Endothelial cell of umbilical vein (primary cell): ENCODE results near the gene CLIC4. TPM values are rescaled to one million over a fixed set of nuclear protein-coding genes. Genes with fewer than 3 reads are reported as not detected.

Source experiments
- BruUV-seq: library from RNA; stranded (reverse); fragments of 400-500 nt; replicated peaks from 2 replicates; lab custom pipeline; 2021; lab: Mats Ljungman, UMichigan
- CTCF ChIA-PET: fragments of 300-600, 350-600 bp; sonication (Branson Sonifier 250); formaldehyde crosslinking; loops from one replicate; lab custom pipeline; 2021; ENCODE audit warnings: antibody characterized with exemption, inconsistent platforms; lab: Charles Lee
- POLR2A ChIA-PET: fragments of 300-600, 350-600 bp; sonication (Branson Sonifier 250); formaldehyde crosslinking; loops from one replicate; lab custom pipeline; 2021; ENCODE audit warnings: antibody characterized with exemption, inconsistent platforms; lab: Charles Lee
- DNase-seq: peaks from one replicate; pipeline ENCODE4 v3.0.0-alpha.2; 2011; ENCODE audit warnings: low read depth, low spot score
- FAIRE-seq: peaks from 2 replicates; lab custom pipeline; 2011; peaks lifted over from hg19 to GRCh38; lab: Jason Lieb, UNC
- H2AFZ ChIP-seq: 2 replicates; pipeline ENCODE4 v1.6.0; 2012; ENCODE audit warnings: low read depth, low read length, control low read depth, inconsistent platforms
- H3K27ac ChIP-seq: 2 replicates; pipeline ENCODE4 v1.5.1; 2011; ENCODE audit warnings: low read depth, mild to moderate bottlenecking, control low read depth, low read length, moderate library complexity; ENCODE audit not compliant: insufficient read depth
- H3K27me3 ChIP-seq, 2 experiments: 2 replicates each; pipeline versions ENCODE4 v1.6.0 to v1.6.1; 2011; ENCODE audit warnings: low read length in 2 of 2, mixed read lengths in 1 of 2; ENCODE audit not compliant: control insufficient read depth in 2 of 2, insufficient read depth in 2 of 2
- H3K36me3 ChIP-seq, 2 experiments: 2 replicates in 1 of 2; 3 replicates in 1 of 2; pipeline ENCODE4 v1.5.1; 2011; ENCODE audit warnings: low read length in 2 of 2, mild to moderate bottlenecking in 1 of 2, moderate library complexity in 1 of 2; ENCODE audit not compliant: control insufficient read depth in 2 of 2, insufficient read depth in 2 of 2; ENCODE audit errors: extremely low read depth in 1 of 2
- H3K4me1 ChIP-seq: 3 replicates; pipeline ENCODE4 v1.5.1; 2011; ENCODE audit warnings: mild to moderate bottlenecking, low read length; ENCODE audit not compliant: control insufficient read depth, insufficient read depth; ENCODE audit errors: extremely low read depth
- H3K4me2 ChIP-seq: 2 replicates; pipeline ENCODE4 v1.6.1; 2011; ENCODE audit warnings: low read length, control low read depth, mixed read lengths; ENCODE audit not compliant: insufficient read depth
- H3K4me3 ChIP-seq, 3 experiments: fragments of 200-600 bp in 1 of 3; sonication (generic), shearing (Covaris generic) in 1 of 3; replicated peaks in 1 of 3; 2 replicates each; pipeline ENCODE4 v1.5.1; 2011 to 2016; ENCODE audit warnings: control low read depth in 3 of 3, low read length in 3 of 3, mild to moderate bottlenecking in 2 of 3, inconsistent platforms in 1 of 3, low read depth in 1 of 3, moderate library complexity in 1 of 3; ENCODE audit not compliant: insufficient read depth in 1 of 3
- H3K79me2 ChIP-seq: 2 replicates; pipeline ENCODE4 v1.6.0; 2012; ENCODE audit warnings: low read length, inconsistent platforms; ENCODE audit not compliant: control insufficient read depth, insufficient read depth
- H3K9ac ChIP-seq: replicated peaks from 2 replicates; pipeline ENCODE3; 2011; ENCODE audit warnings: low read length, control low read depth; ENCODE audit not compliant: insufficient read depth; ENCODE audit errors: extremely low read depth
- H3K9me1 ChIP-seq: replicated peaks from 3 replicates; pipeline ENCODE4 v1.6.0; 2011; ENCODE audit warnings: mild to moderate bottlenecking, low read length; ENCODE audit not compliant: control insufficient read depth, insufficient read depth; ENCODE audit errors: extremely low read depth
- H3K9me3 ChIP-seq: replicated peaks from 2 replicates; pipeline ENCODE4 v1.5.1; 2012; ENCODE audit warnings: low read length, inconsistent platforms; ENCODE audit not compliant: control insufficient read depth, insufficient read depth
- H4K20me1 ChIP-seq: replicated peaks from 2 replicates; pipeline ENCODE3; 2011; ENCODE audit warnings: mild to moderate bottlenecking, low read length; ENCODE audit not compliant: control insufficient read depth, insufficient read depth; ENCODE audit errors: extremely low read depth
- CTCF ChIP-seq, 2 donors: IDR thresholded peaks; 1 replicate in 1 of 2; 2 replicates in 1 of 2; pipeline ENCODE4 v1.5.1; 2011; ENCODE audit warnings: low read length in 2 of 2, mild to moderate bottlenecking in 2 of 2, moderate library complexity in 2 of 2, control low read depth in 1 of 2, inconsistent platforms in 1 of 2, low read depth in 1 of 2; ENCODE audit not compliant: insufficient read depth in 1 of 2; ENCODE audit errors: extremely low read depth in 1 of 2
- EZH2 ChIP-seq: IDR thresholded peaks from 2 replicates; pipeline ENCODE4 v1.6.1; 2012; ENCODE audit warnings: borderline replicate concordance, low read depth, mild to moderate bottlenecking, moderate library complexity, low read length, inconsistent platforms; ENCODE audit not compliant: severe bottlenecking
- FOS ChIP-seq: IDR thresholded peaks from 2 replicates; pipeline ENCODE4 v1.6.1; 2011; ENCODE audit warnings: mild to moderate bottlenecking, low read length, moderate library complexity, borderline replicate concordance; ENCODE audit not compliant: insufficient read depth
- GATA2 ChIP-seq: IDR thresholded peaks from 2 replicates; pipeline ENCODE4 v1.7.0; 2011; ENCODE audit warnings: low read depth, mild to moderate bottlenecking, moderate library complexity, mixed read lengths, low read length; ENCODE audit not compliant: insufficient read length, insufficient read depth
- JUN ChIP-seq: IDR thresholded peaks from 2 replicates; pipeline ENCODE4 v1.6.1; 2011; ENCODE audit warnings: borderline replicate concordance, low read depth; ENCODE audit not compliant: insufficient read length, insufficient read depth
- MAX ChIP-seq: IDR thresholded peaks from 2 replicates; pipeline ENCODE4 v1.6.1; 2011; ENCODE audit not compliant: insufficient read depth, insufficient read length
- MYC ChIP-seq: IDR thresholded peaks from one replicate; pipeline ENCODE4 v1.6.1; 2011; ENCODE audit warnings: mild to moderate bottlenecking, low read depth, low read length
- POLR2A ChIP-seq: IDR thresholded peaks from 2 replicates; pipeline ENCODE4 v1.6.1; 2012; ENCODE audit warnings: low read depth, mild to moderate bottlenecking, control low read depth, low read length
- POLR2AphosphoS5 ChIP-seq: IDR thresholded peaks from 2 replicates; pipeline ENCODE4 v1.6.1; 2012; ENCODE audit warnings: low read depth, mild to moderate bottlenecking, control low read depth, low read length, moderate library complexity; ENCODE audit not compliant: insufficient read depth
- dilution Hi-C: fragments of 300-500 bp; cut with MboI; formaldehyde crosslinking; loops from one replicate; pipeline ENCODE4 v1.15.0; 2019; ENCODE audit warnings: low sequenced_read_pairs; ENCODE audit not compliant: extremely low pct_ligation_motif_present
- intact Hi-C: fragments of 100-400 bp; cut with micrococcal nuclease; formaldehyde crosslinking; loops from one replicate; pipeline ENCODE4 v1.10.0; 2022
- polyA plus RNA-seq, 4 experiments: library from polyadenylated mRNA; depleted of rRNA in 3 of 4; stranded (reverse) in 3 of 4; unstranded in 1 of 4; fragments of >200 nt; gene quantifications; 2 replicates each; pipeline versions ENCODE4 v1.2.1 to v1.2.3, GENCODE V29; 2011 to 2012; ENCODE audit warnings: missing spikeins in 1 of 4
- total RNA-seq: library from RNA; stranded (reverse); gene quantifications from 2 replicates; pipeline ENCODE4 v1.2.3, GENCODE V29; 2021

Gene CLIC4
- total and polyA plus RNA-seq, 2 donors (not counting 3 experiments of a cell fraction or from before 2014, with no cell fraction given): 97.5 to 330 TPM

- BruUV-seq: no TSS peak
- H3K9me3 ChIP-seq: no peaks in the 10 kb centered on the region
- no peaks in the 10 kb centered on the region for H4K20me1 ChIP-seq
- H2AFZ ChIP-seq: peak overlapping the region; percentile 53
- no peak overlapping the region for H3K27ac ChIP-seq
- no peak overlapping the region for H3K4me3 ChIP-seq
- DNase-seq (no peak), FAIRE-seq (no peak)
- H3K9ac ChIP-seq: no peak overlapping the region
- no peak for TF ChIP-seq MAX
- TF ChIP-seq CTCF (IDR thresholded peaks at IDR 0.05; ENCODE audit: extremely low read depth in 1 of 2, insufficient read depth in 1 of 2, low read depth in 1 of 2, low read length in 2 of 2): no peak
- TF ChIP-seq JUN: no peak
- TF ChIP-seq POLR2A: no peak
- no peak for TF ChIP-seq POLR2AphosphoS5
- TF ChIP-seq EZH2: no peak
- no peak for TF ChIP-seq MYC
- no peak for TF ChIP-seq FOS
- no peak for TF ChIP-seq GATA2
- intact Hi-C loops: no loop called here
- no peaks in the 10 kb centered on the region for H3K27me3 ChIP-seq
- H3K4me2 ChIP-seq: no peak overlapping the region
- ChIA-PET POLR2A (no interaction called here), CTCF (no interaction called here)
- dilution Hi-C loops: no loop called here
- no peaks in the 10 kb centered on the region for H3K79me2 ChIP-seq
- no peaks in the 10 kb centered on the region for H3K9me1 ChIP-seq
- H3K4me1 ChIP-seq: peaks cover 12% of the 10 kb centered on the region
- no peaks in the 10 kb centered on the region for H3K36me3 ChIP-seq
Observed at GRCh38 chr1:24715658-24716057, 29.6 kb upstream of the CLIC4 start.
